ENCODE measurements around the gene RPL5.

RPL5 gene

DNA sequence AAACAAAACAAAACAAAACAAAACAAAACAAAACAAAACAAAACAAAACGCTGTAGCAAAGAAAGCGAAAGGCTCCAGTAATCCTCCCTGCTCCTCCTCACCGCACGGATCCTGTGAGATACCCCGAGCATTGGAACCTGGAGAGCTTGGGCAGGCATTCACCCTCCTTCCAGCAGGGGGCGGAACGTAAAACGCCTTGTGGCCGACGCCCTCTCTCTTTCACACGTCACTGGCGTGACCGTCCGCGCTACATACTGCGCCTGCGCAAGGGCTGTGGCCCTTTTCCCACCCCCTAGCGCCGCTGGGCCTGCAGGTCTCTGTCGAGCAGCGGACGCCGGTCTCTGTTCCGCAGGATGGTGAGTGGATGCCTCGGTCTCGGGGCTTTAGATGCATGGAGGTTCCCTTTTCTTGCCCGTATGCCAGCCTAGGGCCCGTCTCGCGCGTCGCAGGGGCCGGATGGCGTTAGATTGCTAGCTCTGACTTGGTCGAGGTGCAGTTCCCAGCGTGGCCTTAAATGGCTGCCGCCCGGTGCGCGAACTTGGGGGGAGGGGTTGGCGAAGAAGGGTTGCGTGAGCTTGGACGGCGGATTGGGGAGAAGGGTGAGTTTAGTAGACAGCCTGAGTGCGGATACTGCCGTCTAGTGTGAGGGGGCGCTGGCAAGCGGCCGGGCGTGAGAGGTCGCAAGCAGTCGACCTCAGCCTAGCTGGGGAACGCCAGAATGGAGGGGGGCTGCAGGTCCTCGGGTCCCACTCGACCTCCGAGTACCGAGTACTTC, at the start of gene RPL5:
Gene RPL5 (plus strand): TSS at position 279 of the 775 bp plus-strand sequence. CDS start 75 bp downstream, at position 354.
- peak; percentile 96 for TF ChIP-seq CTCF (IDR thresholded peaks at IDR 0.05)

DNA sequence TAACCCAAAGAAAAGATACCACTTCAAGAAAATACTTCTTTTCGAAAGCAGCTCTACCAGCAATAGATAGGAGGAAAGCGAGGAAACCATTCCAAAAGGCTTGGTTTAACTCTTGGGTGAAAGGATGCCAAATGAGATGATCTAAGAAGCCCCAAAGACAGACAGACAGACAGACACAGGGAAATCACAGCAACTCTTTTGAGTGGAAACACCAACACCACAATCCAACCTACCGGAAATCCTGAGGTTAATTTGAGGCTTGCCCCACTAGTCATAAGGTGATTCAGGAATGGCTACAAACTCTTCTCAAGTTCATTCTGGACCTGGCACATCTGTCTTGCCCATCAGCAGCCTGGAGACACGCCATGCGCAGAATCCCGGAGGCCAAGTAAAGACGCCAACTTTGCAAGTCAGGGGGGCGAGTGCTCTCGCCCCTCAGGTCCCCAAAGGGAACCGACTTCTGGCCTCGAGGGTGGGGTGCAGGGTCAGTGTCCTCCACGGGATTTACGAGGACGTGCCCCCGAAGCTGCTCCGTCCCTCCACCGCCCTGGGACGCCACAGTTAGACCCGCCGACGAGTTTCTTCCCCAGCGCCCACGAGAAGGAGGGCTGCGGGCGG, 47.7 kb upstream of the RPL5 start:
- no peak for TF ChIP-seq CTCF (IDR thresholded peaks at IDR 0.05)

DNA sequence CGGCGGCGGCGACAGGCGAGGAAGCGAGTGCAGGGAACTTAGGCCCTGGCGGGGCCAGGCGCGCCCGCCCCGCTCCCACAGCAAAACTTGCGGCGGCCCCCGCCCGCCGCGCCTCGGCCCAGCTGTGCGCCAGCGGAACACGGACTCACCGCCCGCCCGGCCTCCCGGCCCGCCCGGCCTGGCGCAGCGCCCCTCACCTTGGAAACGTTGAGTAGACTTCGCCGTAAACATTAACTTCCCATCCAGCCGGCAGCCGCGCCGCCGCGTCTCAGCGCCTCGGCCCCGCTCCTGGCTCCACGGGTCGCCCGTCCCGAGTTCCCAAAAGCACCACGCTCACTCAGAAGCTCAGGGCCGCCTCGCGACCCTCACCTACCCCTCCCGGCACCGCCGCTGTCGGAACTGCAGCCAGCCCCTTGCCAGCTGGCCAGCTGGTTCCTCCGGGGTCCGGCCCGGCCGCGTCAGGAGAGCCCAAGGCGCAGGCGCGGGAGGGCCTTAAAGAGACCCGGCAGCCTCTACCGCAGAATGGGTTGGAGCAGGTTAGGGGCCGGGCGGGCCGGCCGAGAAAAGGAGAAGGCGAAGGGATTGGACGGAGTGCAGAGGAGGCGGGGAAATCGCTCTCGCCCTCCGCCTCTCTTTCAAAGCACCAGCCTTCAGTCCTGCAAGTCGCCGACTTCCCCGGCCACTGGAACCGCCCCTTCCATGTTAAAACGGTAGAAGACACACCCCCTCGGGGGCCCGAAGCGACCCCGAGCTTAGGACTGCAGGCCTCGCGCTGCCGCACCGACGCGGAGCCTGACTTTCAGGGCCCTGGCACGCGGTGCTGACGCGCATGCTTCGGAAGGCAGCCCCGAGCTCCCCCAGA, 47.0 kb upstream of the RPL5 start, which contains the start of gene EVI5:
Gene EVI5 (minus strand): TSS at position 470 of the 862 bp plus-strand sequence. CDS start 48,562 bp downstream, outside the sequence.
- TF ChIP-seq CTCF (IDR thresholded peaks at IDR 0.05): no peak

- no peak for TF ChIP-seq CTCF (IDR thresholded peaks at IDR 0.05)
Observed at GRCh38 chr1:92786111-92786901, 45.5 kb upstream of the RPL5 start.

GRCh38 chr1:92790081-92790480, 41.8 kb upstream of the RPL5 start:
- TF ChIP-seq CTCF (IDR thresholded peaks at IDR 0.05): no peak

DNA sequence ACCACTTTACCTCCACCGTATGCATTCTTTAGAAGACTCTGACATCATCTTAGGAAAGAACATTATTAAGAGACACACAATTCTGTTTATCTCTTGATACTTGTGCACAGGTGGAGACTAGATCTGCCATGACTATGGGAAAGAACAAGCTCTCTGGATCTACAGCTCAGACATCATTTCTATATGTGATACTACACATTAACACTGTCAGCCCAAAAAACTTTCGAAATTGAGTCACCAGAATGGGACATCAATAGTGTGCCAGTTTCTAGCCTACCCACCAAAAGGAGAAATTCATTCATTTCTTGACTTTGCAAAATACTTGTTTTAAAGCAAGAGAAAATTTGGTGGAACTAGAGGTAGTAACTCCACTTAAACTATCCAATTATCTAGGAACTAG, 41.0 kb upstream of the RPL5 start:
- no peak for TF ChIP-seq CTCF (IDR thresholded peaks at IDR 0.05)
